ENCODE results near the gene LILRB3. TPM values are rescaled to one million over a fixed set of nuclear protein-coding genes. Genes with fewer than 3 reads are reported as not detected.
A peak's percentile ranks its signal among the peaks of the same experiment; 100 is the strongest.
"Not testable (repeated sequence)": the region's sequence is repeated elsewhere in the genome, so short reads cannot be mapped to it uniquely, and the experiment has no call there.

LILRB3 gene
- total and polyA plus RNA-seq, 7 experiments from 2014 or later, result 0.40 to 76.4 (median 2.1) TPM; not detected in 1

- intact Hi-C loops (cut with micrococcal nuclease), result loop anchor here in 1 of 2 donors (10.0 kb wide), 1 partner anchor 1188 kb away; the partner anchor contains the start of genes RPL28 and TMEM238
- CTCF ChIA-PET, result no interaction called here
- no peak overlapping the region for H3K4me3 Mint-ChIP-seq
- no peak overlapping the region for H3K27ac Mint-ChIP-seq
- no peak for DNase-seq
- Histone ChIP-seq H3K36me3 (ENCODE audit: control insufficient read depth in 2 of 3, insufficient read depth in 3 of 3, low read length in 3 of 3) (peaks cover 5 to 15% (median 5%) of the 10 kb centered on the region in 3 experiments), H3K27ac (ENCODE audit: low read depth, low read length) (no peak overlapping the region), H3K9me3 (ENCODE audit: control insufficient read depth in 2 of 3, low read length in 3 of 3) (no peaks in the 10 kb centered on the region), H3K4me3 (ENCODE audit: low read length) (no peak overlapping the region), H3K27me3 (ENCODE audit: control insufficient read depth in 2 of 2, insufficient read depth in 2 of 2, low read length in 2 of 2) (no peaks in the 10 kb centered on the region), H3K4me1 (ENCODE audit: control insufficient read depth in 2 of 2, insufficient read depth in 2 of 2, low read length in 2 of 2) (peaks cover 13 to 19% of the 10 kb centered on the region in 2 donors)
- POLR2A ChIA-PET, result interaction anchor here (1.0 kb wide), 2 partner anchors 10 to 12 kb away, joined by 4 read pairs; no protein-coding TSS in a partner anchor
- ATAC-seq, result no peak
- H3K9me3 Mint-ChIP-seq, result no peaks in the 10 kb centered on the region
- peaks cover 0 to 18% (median 16%) of the 10 kb centered on the region in 5 donors for H3K36me3 Mint-ChIP-seq
- peaks cover 0 to 4% (median 0%) of the 10 kb centered on the region in 5 donors for H3K27me3 Mint-ChIP-seq
- H3K4me1 Mint-ChIP-seq, result peaks cover 18 to 43% (median 31%) of the 10 kb centered on the region in 7 donors
Measured at GRCh38 chr19:54196536-54196935, 26.3 kb downstream of the LILRB3 start.

DNA sequence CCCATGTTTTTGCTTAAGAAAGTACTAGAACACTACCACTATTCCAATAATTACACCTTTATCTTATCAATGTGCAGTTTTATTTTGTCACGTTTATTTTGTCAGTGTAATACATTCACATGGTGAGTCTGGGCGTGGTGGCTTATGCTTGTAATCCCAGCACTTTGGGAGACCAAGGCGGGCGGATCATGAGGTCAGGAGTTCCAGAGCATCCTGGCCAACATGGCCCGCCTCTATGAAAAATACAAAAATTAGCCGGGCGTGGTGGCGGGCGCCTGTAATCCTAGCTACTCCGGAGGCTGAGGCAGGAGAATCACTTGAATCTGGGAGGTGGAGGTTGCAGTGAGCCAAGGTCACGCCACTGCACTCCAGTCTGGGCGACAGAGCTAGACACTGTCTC lies 28.3 kb downstream of the LILRB3 start:
- H3K9me3 ChIP-seq (ENCODE audit: control insufficient read depth in 2 of 3, low read length in 3 of 3); H3K4me3 ChIP-seq (ENCODE audit: low read length); H3K4me3 Mint-ChIP-seq; H3K27ac ChIP-seq (ENCODE audit: low read depth, low read length); H3K9me3 Mint-ChIP-seq; H3K27me3 Mint-ChIP-seq; ATAC-seq; DNase-seq; H3K27me3 ChIP-seq (ENCODE audit: control insufficient read depth in 2 of 2, insufficient read depth in 2 of 2, low read length in 2 of 2): not testable (repeated sequence)
- H3K4me1 Mint-ChIP-seq, result peaks cover 17 to 35% (median 25%) of the 10 kb centered on the region in 7 donors
- peaks cover 0 to 18% (median 8%) of the 10 kb centered on the region in 5 donors for H3K36me3 Mint-ChIP-seq
- peaks cover 5 to 12% (median 5%) of the 10 kb centered on the region in 3 experiments for H3K36me3 ChIP-seq (ENCODE audit: control insufficient read depth in 2 of 3, insufficient read depth in 3 of 3, low read length in 3 of 3)
- ChIA-PET POLR2A (interaction anchor here (0.6 to 0.7 kb wide), 2 partner anchors 163 to 1375 kb away, joined by 3 to 4 read pairs; no protein-coding TSS in a partner anchor), CTCF (interaction anchor here (0.6 to 0.9 kb wide), 2 partner anchors 79 to 262 kb away, joined by 3 to 4 read pairs; partner anchors contain the start of genes PRPF31 and TFPT)
- peaks cover 10 to 11% of the 10 kb centered on the region in 2 donors for H3K4me1 ChIP-seq (ENCODE audit: control insufficient read depth in 2 of 2, insufficient read depth in 2 of 2, low read length in 2 of 2)
- peak overlapping the region in 1 of 9 donors; percentile 28 for H3K27ac Mint-ChIP-seq
- intact Hi-C loops (cut with micrococcal nuclease), result loop anchor here in 1 of 2 donors (5.0 to 10.0 kb wide), 3 partner anchors 642 to 1190 kb away; partner anchors contain the start of genes RPL28 and TMEM238

- DNase-seq (no peak), ATAC-seq (no peak)
- Mint-ChIP-seq H3K27me3 (peaks cover 0 to 2% (median 0%) of the 10 kb centered on the region in 5 donors), H3K36me3 (peaks cover 0 to 18% (median 8%) of the 10 kb centered on the region in 5 donors), H3K4me1 (peaks cover 21 to 37% (median 26%) of the 10 kb centered on the region in 7 donors), H3K9me3 (peaks cover 0 to 2% (median 0%) of the 10 kb centered on the region in 11 donors), H3K27ac (peak overlapping the region in 5 of 9 donors; percentile 29 to 100 (median 38)), H3K4me3 (peak overlapping the region; percentile 27 to 97 (median 61))
- H3K4me1 ChIP-seq (ENCODE audit: control insufficient read depth in 2 of 2, insufficient read depth in 2 of 2, low read length in 2 of 2), result peaks cover 19 to 20% of the 10 kb centered on the region in 2 donors
- peaks cover 5 to 12% (median 5%) of the 10 kb centered on the region in 3 experiments for H3K36me3 ChIP-seq (ENCODE audit: control insufficient read depth in 2 of 3, insufficient read depth in 3 of 3, low read length in 3 of 3)
- ChIA-PET POLR2A (interaction anchor here (4.8 kb wide), 1 partner anchor 34 kb away, joined by 66 read pairs; the partner anchor contains the start of gene LENG1), CTCF (no interaction called here)
- no peak overlapping the region for H3K27ac ChIP-seq (ENCODE audit: low read depth, low read length)
- H3K27me3 ChIP-seq (ENCODE audit: control insufficient read depth in 2 of 2, insufficient read depth in 2 of 2, low read length in 2 of 2), result no peaks in the 10 kb centered on the region
- no peak overlapping the region for H3K4me3 ChIP-seq (ENCODE audit: low read length)
- intact Hi-C loops (cut with micrococcal nuclease), result loop anchor here in 1 of 2 donors (5.0 to 10.0 kb wide), 3 partner anchors 641 to 1192 kb away; partner anchors contain the start of genes RPL28 and TMEM238
- H3K9me3 ChIP-seq (ENCODE audit: control insufficient read depth in 2 of 3, low read length in 3 of 3), result no peaks in the 10 kb centered on the region
Measured at GRCh38 chr19:54193011-54193410, 29.8 kb downstream of the LILRB3 start.

DNA sequence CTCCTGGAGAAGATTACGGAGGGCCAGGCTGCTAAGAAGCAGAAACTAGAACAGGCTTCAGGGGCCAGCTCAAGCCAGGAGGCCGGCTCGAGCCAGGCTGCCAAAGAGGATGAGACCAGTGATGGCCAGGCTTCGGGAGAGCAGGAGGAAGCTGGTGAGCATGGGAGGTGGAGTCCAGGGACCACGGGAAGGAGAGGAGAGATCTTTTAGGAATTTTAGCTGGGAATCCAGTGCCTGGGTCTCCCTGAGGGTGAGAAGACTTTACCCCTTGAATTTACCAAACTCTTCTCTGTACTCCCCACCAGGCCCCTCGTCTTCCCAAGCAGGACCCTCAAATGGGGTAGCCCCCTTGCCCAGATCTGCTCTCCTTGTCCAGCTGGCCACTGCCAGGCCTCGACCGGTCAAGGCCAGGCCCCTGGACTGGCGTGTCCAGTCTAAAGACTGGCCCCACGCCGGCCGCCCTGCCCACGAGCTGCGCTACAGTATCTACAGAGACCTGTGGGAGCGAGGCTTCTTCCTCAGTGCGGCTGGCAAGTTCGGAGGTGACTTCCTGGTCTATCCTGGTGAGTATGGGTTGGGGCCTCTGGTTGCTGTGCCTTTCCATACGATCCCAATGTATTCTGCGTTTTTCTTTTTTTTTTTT lies 30.9 kb downstream of the LILRB3 start:
- peaks cover 20 to 22% of the 10 kb centered on the region in 2 donors for H3K4me1 ChIP-seq (ENCODE audit: control insufficient read depth in 2 of 2, insufficient read depth in 2 of 2, low read length in 2 of 2)
- peaks cover 0 to 2% (median 0%) of the 10 kb centered on the region in 11 donors for H3K9me3 Mint-ChIP-seq
- peak overlapping the region; percentile 89 for H3K4me3 ChIP-seq (ENCODE audit: low read length)
- peaks cover 5 to 18% (median 5%) of the 10 kb centered on the region in 3 experiments for H3K36me3 ChIP-seq (ENCODE audit: control insufficient read depth in 2 of 3, insufficient read depth in 3 of 3, low read length in 3 of 3)
- no peaks in the 10 kb centered on the region for H3K27me3 ChIP-seq (ENCODE audit: control insufficient read depth in 2 of 2, insufficient read depth in 2 of 2, low read length in 2 of 2)
- intact Hi-C loops (cut with micrococcal nuclease), result loop anchor here in 1 of 2 donors (5.0 to 10.0 kb wide), 3 partner anchors 640 to 1193 kb away; partner anchors contain the start of genes RPL28 and TMEM238
- H3K36me3 Mint-ChIP-seq, result peaks cover 0 to 18% (median 8%) of the 10 kb centered on the region in 5 donors
- H3K27ac ChIP-seq (ENCODE audit: low read depth, low read length), result peak overlapping the region; percentile 99
- ChIA-PET CTCF (interaction anchor here (0.7 kb wide), 1 partner anchor 76 kb away, joined by 3 read pairs; no protein-coding TSS in a partner anchor), POLR2A (interaction anchor here (1.1 to 7.0 kb wide), 7 partner anchors 9 to 77 kb away, joined by 3 to 135 read pairs (median 8); partner anchors contain the start of genes LENG1, PRPF31, RPS9 and TFPT)
- H3K4me1 Mint-ChIP-seq, result peaks cover 22 to 47% (median 36%) of the 10 kb centered on the region in 7 donors
- no peaks in the 10 kb centered on the region for H3K9me3 ChIP-seq (ENCODE audit: control insufficient read depth in 2 of 3, low read length in 3 of 3)
- peaks cover 0 to 2% (median 0%) of the 10 kb centered on the region in 5 donors for H3K27me3 Mint-ChIP-seq
- DNase-seq, result no peak
- peak overlapping the region; percentile 85 to 100 (median 91) for H3K27ac Mint-ChIP-seq
- peak overlapping the region; percentile 81 to 97 (median 90) for H3K4me3 Mint-ChIP-seq
- ATAC-seq, result no peak

GRCh38 chr19:54191011-54191810 lies 31.6 kb downstream of the LILRB3 start, which contains the start of gene TSEN34:
Gene TSEN34, plus strand, starts transcription at chr19:54191308. Its CDS starts 57 bp downstream, at chr19:54191365.
- POLR2A ChIA-PET, result interaction anchor here (0.6 to 7.0 kb wide), 13 partner anchors 9 to 1463 kb away, joined by 3 to 135 read pairs (median 6); partner anchors contain the start of genes CNOT3, LENG1, MYADM and PRPF31
- Histone ChIP-seq H3K9me3 (ENCODE audit: control insufficient read depth in 2 of 3, low read length in 3 of 3) (no peaks in the 10 kb centered on the region), H3K4me1 (ENCODE audit: control insufficient read depth in 2 of 2, insufficient read depth in 2 of 2, low read length in 2 of 2) (peaks cover 20 to 22% of the 10 kb centered on the region in 2 donors), H3K36me3 (ENCODE audit: control insufficient read depth in 2 of 3, insufficient read depth in 3 of 3, low read length in 3 of 3) (peaks cover 5 to 18% (median 5%) of the 10 kb centered on the region in 3 experiments), H3K27me3 (ENCODE audit: control insufficient read depth in 2 of 2, insufficient read depth in 2 of 2, low read length in 2 of 2) (no peaks in the 10 kb centered on the region), H3K27ac (ENCODE audit: low read depth, low read length) (peak within 1 kb of the TSS; percentile 99), H3K4me3 (ENCODE audit: low read length) (peak within 1 kb of the TSS; percentile 89)
- peak within 1 kb of the TSS; percentile 90 to 100 (median 93) for H3K4me3 Mint-ChIP-seq
- peak; percentile 39 for ATAC-seq
- H3K4me1 Mint-ChIP-seq, result peaks cover 22 to 47% (median 40%) of the 10 kb centered on the region in 7 donors
- intact Hi-C loops (cut with micrococcal nuclease), result loop anchor here in 1 of 2 donors (5.0 to 10.0 kb wide), 3 partner anchors 639 to 1194 kb away; partner anchors contain the start of genes RPL28 and TMEM238
- H3K9me3 Mint-ChIP-seq, result peaks cover 0 to 2% (median 0%) of the 10 kb centered on the region in 11 donors
- peak within 1 kb of the TSS; percentile 97 to 100 (median 99) for H3K27ac Mint-ChIP-seq
- peak in 5 of 9 donors; percentile 84 to 96 (median 93) for DNase-seq
- CTCF ChIA-PET, result no interaction called here
- peaks cover 0 to 2% (median 0%) of the 10 kb centered on the region in 5 donors for H3K27me3 Mint-ChIP-seq
- H3K36me3 Mint-ChIP-seq, result peaks cover 0 to 22% (median 10%) of the 10 kb centered on the region in 5 donors
